Naive thymus-derived CD8-positive, alpha-beta T cell (primary cell): ENCODE measurements around the gene DZIP3. TPM values are rescaled to one million over a fixed set of nuclear protein-coding genes. Genes with fewer than 3 reads are reported as not detected.

Experiments used
- ATAC-seq, 2 donors: fragments of 150-1000 bp; cut with Tn5 transposase in 1 of 2; sonication (Bioruptor Pico), chemical (Tn5 transposase) in 1 of 2; 1 replicate in 1 of 2; 2 replicates in 1 of 2; pipeline ENCODE4 v1.10.0; 2021; ENCODE audit warnings: mild to moderate bottlenecking in 2 of 2, moderate library complexity in 2 of 2
- POLR2A ChIA-PET: fragments of 350-600 bp; sonication (Branson Sonifier 250); formaldehyde crosslinking; loops from one replicate; lab custom pipeline; 2021; ENCODE audit warnings: antibody characterized with exemption; lab: Charles Lee
- DNase-seq, 10 donors: peaks; one replicate each; pipeline versions ENCODE4 v3.0.0 to v3.0.0-alpha.2; 2020 to 2022
- H3K27ac Mint-ChIP-seq, 10 donors: one replicate each; pipeline ENCODE4 v1.8.0; 2020 to 2022; ENCODE audit warnings: mild to moderate bottlenecking in 10 of 10, mixed read lengths in 10 of 10, moderate library complexity in 4 of 10, inconsistent platforms in 1 of 10
- H3K27me3 Mint-ChIP-seq, 5 donors: one replicate each; pipeline ENCODE4 v1.8.0; 2021 to 2022; ENCODE audit warnings: mixed read lengths in 5 of 5
- H3K36me3 Mint-ChIP-seq, 3 donors: one replicate each; pipeline ENCODE4 v1.8.0; 2020 to 2022; ENCODE audit warnings: mixed read lengths in 3 of 3, mild to moderate bottlenecking in 2 of 3, inconsistent platforms in 1 of 3
- H3K4me1 Mint-ChIP-seq, 4 donors: one replicate each; pipeline ENCODE4 v1.8.0; 2021 to 2022; ENCODE audit warnings: mixed read lengths in 4 of 4
- H3K4me3 Mint-ChIP-seq, 10 donors: one replicate each; pipeline ENCODE4 v1.8.0; 2020 to 2022; ENCODE audit warnings: mild to moderate bottlenecking in 10 of 10, mixed read lengths in 10 of 10, moderate library complexity in 6 of 10, inconsistent platforms in 1 of 10
- H3K9me3 Mint-ChIP-seq, 9 donors: one replicate each; pipeline ENCODE4 v1.8.0; 2020 to 2022; ENCODE audit warnings: mixed read lengths in 9 of 9, mild to moderate bottlenecking in 3 of 9, inconsistent platforms in 1 of 9, moderate library complexity in 1 of 9
- polyA plus RNA-seq, 3 donors: library from polyadenylated mRNA; unstranded; fragments of 300-500 nt; fragmentation: Illumina TruSeq; gene quantifications; one replicate each; pipeline ENCODE4 v1.2.3, GENCODE V29; 2021
- total RNA-seq, 8 experiments: library from RNA in 2 of 8; stranded (reverse) in 2 of 8; gene quantifications; one replicate each; pipeline ENCODE4 v1.2.3 and lab custom pipeline; 2021 to 2026

DZIP3 gene
- 10 to 100 TPM; 15.6 to 18.5 TPM for total RNA-seq
- polyA plus RNA-seq: 10 to 100 TPM in 2 of 3 donors, 1 to 10 TPM in 1; 8.9 to 22.5 (median 15.8) TPM
- 8.8 to 45.3 (median 38.0) reads per million in 6 experiments for total RNA-seq (lab: John Stamatoyannopoulos, UW)

- H3K27me3 Mint-ChIP-seq: no peaks in the 10 kb centered on the region
- peaks cover 17 to 44% (median 32%) of the 10 kb centered on the region in 4 donors for H3K4me1 Mint-ChIP-seq
- no peaks in the 10 kb centered on the region for H3K9me3 Mint-ChIP-seq
- peak within 1 kb of the TSS; percentile 98 to 100 (median 99) for H3K27ac Mint-ChIP-seq
- POLR2A ChIA-PET: interaction anchor here (0.6 to 5.7 kb wide), 12 partner anchors 9 to 463 kb away, joined by 3 to 131 read pairs (median 4); partner anchors contain the start of gene IFT57
- DNase-seq: peak; percentile 69 to 90 (median 88)
- peaks cover 0 to 4% (median 0%) of the 10 kb centered on the region in 3 donors for H3K36me3 Mint-ChIP-seq
- ATAC-seq: peak; percentile 80 to 85
- H3K4me3 Mint-ChIP-seq: peak within 1 kb of the TSS; percentile 95 to 100 (median 98)
Measured at GRCh38 chr3:108589081-108589997, at the start of gene DZIP3, which contains the start of gene CIP2A. Gene DZIP3, plus strand, starts transcription at chr3:108589722. Its CDS starts 15,685 bp downstream, at chr3:108605407. Gene CIP2A, minus strand, starts transcription at chr3:108589438. Its CDS starts 63 bp downstream, at chr3:108589375.

- Mint-ChIP-seq H3K4me1 (peaks cover 0 to 11% (median 4%) of the 10 kb centered on the region in 4 donors), H3K27ac (peak overlapping the region in 1 of 10 donors; percentile 14), H3K27me3 (no peaks in the 10 kb centered on the region), H3K9me3 (no peaks in the 10 kb centered on the region), H3K36me3 (peaks cover 5 to 14% (median 11%) of the 10 kb centered on the region in 3 donors), H3K4me3 (peak overlapping the region in 2 of 10 donors; percentile 7 to 54)
- ATAC-seq (no peak), DNase-seq (no peak)
- POLR2A ChIA-PET: no interaction called here
Measured at GRCh38 chr3:108546247-108546646, 43.3 kb upstream of the DZIP3 start.

- Mint-ChIP-seq H3K4me3 (peak overlapping the region in 2 of 10 donors; percentile 7 to 54), H3K36me3 (peaks cover 5 to 14% (median 11%) of the 10 kb centered on the region in 3 donors), H3K4me1 (peaks cover 0 to 11% (median 4%) of the 10 kb centered on the region in 4 donors), H3K27ac (peak overlapping the region in 1 of 10 donors; percentile 14), H3K9me3 (no peaks in the 10 kb centered on the region), H3K27me3 (no peaks in the 10 kb centered on the region)
- DNase-seq: no peak
- no peak for ATAC-seq
- POLR2A ChIA-PET: no interaction called here
Measured at GRCh38 chr3:108546692-108547091, 42.8 kb upstream of the DZIP3 start.

GRCh38 chr3:108548304-108548703, 41.2 kb upstream of the DZIP3 start:
- no peak for ATAC-seq
- POLR2A ChIA-PET: no interaction called here
- H3K9me3 Mint-ChIP-seq: no peaks in the 10 kb centered on the region
- H3K27ac Mint-ChIP-seq: no peak overlapping the region
- DNase-seq: no peak
- peaks cover 0 to 15% (median 4%) of the 10 kb centered on the region in 4 donors for H3K4me1 Mint-ChIP-seq
- no peak overlapping the region for H3K4me3 Mint-ChIP-seq
- H3K27me3 Mint-ChIP-seq: no peaks in the 10 kb centered on the region
- peaks cover 5 to 12% (median 10%) of the 10 kb centered on the region in 3 donors for H3K36me3 Mint-ChIP-seq

GRCh38 chr3:108548886-108549285, 40.6 kb upstream of the DZIP3 start:
- no peak for ATAC-seq
- H3K27me3 Mint-ChIP-seq: no peaks in the 10 kb centered on the region
- POLR2A ChIA-PET: no interaction called here
- H3K4me1 Mint-ChIP-seq: peaks cover 0 to 15% (median 4%) of the 10 kb centered on the region in 4 donors
- peaks cover 0 to 8% (median 4%) of the 10 kb centered on the region in 3 donors for H3K36me3 Mint-ChIP-seq
- no peaks in the 10 kb centered on the region for H3K9me3 Mint-ChIP-seq
- no peak for DNase-seq
- H3K4me3 Mint-ChIP-seq: no peak overlapping the region
- H3K27ac Mint-ChIP-seq: peak overlapping the region in 1 of 10 donors; percentile 88

- Mint-ChIP-seq H3K4me3 (no peak overlapping the region), H3K27ac (peak overlapping the region in 1 of 10 donors; percentile 29), H3K9me3 (no peaks in the 10 kb centered on the region), H3K36me3 (peaks cover 0 to 13% (median 0%) of the 10 kb centered on the region in 3 donors), H3K27me3 (no peaks in the 10 kb centered on the region), H3K4me1 (peaks cover 0 to 4% (median 0%) of the 10 kb centered on the region in 4 donors)
- ATAC-seq (no peak), DNase-seq (peak in 4 of 10 donors; percentile 7 to 46 (median 42))
- POLR2A ChIA-PET: no interaction called here
Measured at GRCh38 chr3:108552267-108553159, 37.0 kb upstream of the DZIP3 start.

GRCh38 chr3:108554229-108554628, 35.3 kb upstream of the DZIP3 start:
- no peak overlapping the region for H3K4me3 Mint-ChIP-seq
- ATAC-seq (no peak), DNase-seq (no peak)
- H3K9me3 Mint-ChIP-seq: no peaks in the 10 kb centered on the region
- POLR2A ChIA-PET: no interaction called here
- H3K27ac Mint-ChIP-seq: no peak overlapping the region
- H3K4me1 Mint-ChIP-seq: peaks cover 0 to 4% (median 0%) of the 10 kb centered on the region in 4 donors
- no peaks in the 10 kb centered on the region for H3K27me3 Mint-ChIP-seq
- peaks cover 0 to 19% (median 4%) of the 10 kb centered on the region in 3 donors for H3K36me3 Mint-ChIP-seq

- Mint-ChIP-seq H3K4me3 (no peak overlapping the region), H3K27me3 (no peaks in the 10 kb centered on the region), H3K9me3 (no peaks in the 10 kb centered on the region), H3K36me3 (peaks cover 0 to 22% (median 6%) of the 10 kb centered on the region in 3 donors), H3K4me1 (peaks cover 0 to 4% (median 0%) of the 10 kb centered on the region in 4 donors), H3K27ac (peak overlapping the region in 1 of 10 donors; percentile 5)
- POLR2A ChIA-PET: no interaction called here
- ATAC-seq (no peak), DNase-seq (no peak)
Measured at GRCh38 chr3:108554913-108555571, 34.5 kb upstream of the DZIP3 start.

GRCh38 chr3:108555966-108556581, 33.4 kb upstream of the DZIP3 start:
- DNase-seq (no peak), ATAC-seq (no peak)
- POLR2A ChIA-PET: no interaction called here
- no peaks in the 10 kb centered on the region for H3K9me3 Mint-ChIP-seq
- H3K27me3 Mint-ChIP-seq: no peaks in the 10 kb centered on the region
- no peak overlapping the region for H3K27ac Mint-ChIP-seq
- H3K4me1 Mint-ChIP-seq: peaks cover 0 to 4% (median 0%) of the 10 kb centered on the region in 4 donors
- H3K36me3 Mint-ChIP-seq: peaks cover 0 to 29% (median 6%) of the 10 kb centered on the region in 3 donors
- no peak overlapping the region for H3K4me3 Mint-ChIP-seq

GRCh38 chr3:108562565-108562964, 27.0 kb upstream of the DZIP3 start:
- Mint-ChIP-seq H3K9me3 (no peaks in the 10 kb centered on the region), H3K27ac (no peak overlapping the region), H3K27me3 (no peaks in the 10 kb centered on the region), H3K36me3 (peaks cover 0 to 26% (median 11%) of the 10 kb centered on the region in 3 donors), H3K4me1 (no peaks in the 10 kb centered on the region), H3K4me3 (no peak overlapping the region)
- POLR2A ChIA-PET: no interaction called here
- ATAC-seq (no peak), DNase-seq (no peak)

GRCh38 chr3:108564564-108564963, 25.0 kb upstream of the DZIP3 start:
- H3K27me3 Mint-ChIP-seq: no peaks in the 10 kb centered on the region
- POLR2A ChIA-PET: no interaction called here
- no peaks in the 10 kb centered on the region for H3K9me3 Mint-ChIP-seq
- H3K36me3 Mint-ChIP-seq: peaks cover 0 to 21% (median 9%) of the 10 kb centered on the region in 3 donors
- ATAC-seq (no peak), DNase-seq (no peak)
- no peaks in the 10 kb centered on the region for H3K4me1 Mint-ChIP-seq
- H3K27ac Mint-ChIP-seq: peak overlapping the region in 1 of 10 donors; percentile 1
- H3K4me3 Mint-ChIP-seq: no peak overlapping the region
